Colon (tissue), 2 donors: ENCODE results near the gene SMYD2.

Source experiments
- FAIRE-seq: peaks from 2 replicates; lab custom pipeline; 2012; peaks lifted over from hg19 to GRCh38; lab: Jason Lieb, UNC
- donor health status: control.
- donor health status: control.

Gene SMYD2

GRCh38 chr1:214303141-214303930 is 22.4 kb downstream of the SMYD2 start:
- no peak for FAIRE-seq

GRCh38 chr1:214305164-214305751 is 24.3 kb downstream of the SMYD2 start:
- no peak for FAIRE-seq

- FAIRE-seq = no peak
These were observed 25.3 kb downstream of the SMYD2 start for GRCh38 chr1:214306269-214306668.

- no peak for FAIRE-seq
These were observed 29.1 kb downstream of the SMYD2 start for GRCh38 chr1:214310010-214310409.

- FAIRE-seq = no peak
These were observed 30.1 kb downstream of the SMYD2 start for GRCh38 chr1:214310777-214311690.

GRCh38 chr1:214312530-214313051 is 31.6 kb downstream of the SMYD2 start:
- no peak for FAIRE-seq

- FAIRE-seq = no peak
These were observed 33.4 kb downstream of the SMYD2 start for GRCh38 chr1:214314178-214314843.

- FAIRE-seq = no peak
These were observed 35.6 kb downstream of the SMYD2 start for GRCh38 chr1:214316593-214316992.

- no peak for FAIRE-seq
These were observed 36.3 kb downstream of the SMYD2 start for GRCh38 chr1:214317300-214317699.

GRCh38 chr1:214317734-214318133 is 36.8 kb downstream of the SMYD2 start:
- FAIRE-seq = no peak

- no peak for FAIRE-seq
These were observed 37.4 kb downstream of the SMYD2 start for GRCh38 chr1:214318356-214318755.

- no peak for FAIRE-seq
These were observed 38.2 kb downstream of the SMYD2 start for GRCh38 chr1:214318956-214319736.

- no peak for FAIRE-seq
These were observed 39.0 kb downstream of the SMYD2 start for GRCh38 chr1:214319938-214320337.

- no peak for FAIRE-seq
These were observed 40.9 kb downstream of the SMYD2 start for GRCh38 chr1:214321705-214322453.

GRCh38 chr1:214324896-214325800 is 44.2 kb downstream of the SMYD2 start:
- no peak for FAIRE-seq

GRCh38 chr1:214326406-214326805 is 45.4 kb downstream of the SMYD2 start:
- FAIRE-seq = no peak

GRCh38 chr1:214327514-214327913 is 46.6 kb downstream of the SMYD2 start:
- no peak for FAIRE-seq

- no peak for FAIRE-seq
These were observed 48.0 kb downstream of the SMYD2 start for GRCh38 chr1:214328770-214329469.
